ENCODE measurements around the gene PTPRM. TPM values are rescaled to one million over a fixed set of nuclear protein-coding genes. Genes with fewer than 3 reads are reported as not detected.

Gene PTPRM
- total RNA-seq, 1 experiment from 2014 or later, result 11.1 TPM

DNA sequence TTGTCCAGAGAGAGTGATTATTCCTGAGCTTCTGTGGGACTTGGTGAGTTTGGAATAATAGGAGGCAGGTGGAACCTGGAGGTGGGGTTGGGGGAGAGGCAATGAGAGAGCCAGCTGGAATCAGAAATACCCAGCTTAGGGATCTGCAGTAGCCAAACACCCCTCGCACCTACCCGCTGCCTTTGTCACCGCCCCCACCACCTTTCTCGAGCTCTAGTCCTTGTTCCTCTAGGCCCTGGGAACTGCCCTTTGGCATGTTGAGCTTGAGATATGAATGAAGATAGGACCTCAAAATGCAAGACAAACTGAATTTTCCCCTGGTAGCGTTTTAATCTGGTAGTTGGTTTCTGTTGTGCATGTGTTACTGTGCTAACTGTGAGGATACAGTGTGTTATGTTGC is 242.9 kb downstream of the PTPRM start (continued):
- TF ChIP-seq SMAD4 (CRISPR knock-in tag; IDR thresholded peaks at IDR 0.05), result no peak
- no peak for TF ChIP-seq NFE2L1 (CRISPR knock-in tag; IDR thresholded peaks at IDR 0.05)
- TF ChIP-seq, protein P1, sequence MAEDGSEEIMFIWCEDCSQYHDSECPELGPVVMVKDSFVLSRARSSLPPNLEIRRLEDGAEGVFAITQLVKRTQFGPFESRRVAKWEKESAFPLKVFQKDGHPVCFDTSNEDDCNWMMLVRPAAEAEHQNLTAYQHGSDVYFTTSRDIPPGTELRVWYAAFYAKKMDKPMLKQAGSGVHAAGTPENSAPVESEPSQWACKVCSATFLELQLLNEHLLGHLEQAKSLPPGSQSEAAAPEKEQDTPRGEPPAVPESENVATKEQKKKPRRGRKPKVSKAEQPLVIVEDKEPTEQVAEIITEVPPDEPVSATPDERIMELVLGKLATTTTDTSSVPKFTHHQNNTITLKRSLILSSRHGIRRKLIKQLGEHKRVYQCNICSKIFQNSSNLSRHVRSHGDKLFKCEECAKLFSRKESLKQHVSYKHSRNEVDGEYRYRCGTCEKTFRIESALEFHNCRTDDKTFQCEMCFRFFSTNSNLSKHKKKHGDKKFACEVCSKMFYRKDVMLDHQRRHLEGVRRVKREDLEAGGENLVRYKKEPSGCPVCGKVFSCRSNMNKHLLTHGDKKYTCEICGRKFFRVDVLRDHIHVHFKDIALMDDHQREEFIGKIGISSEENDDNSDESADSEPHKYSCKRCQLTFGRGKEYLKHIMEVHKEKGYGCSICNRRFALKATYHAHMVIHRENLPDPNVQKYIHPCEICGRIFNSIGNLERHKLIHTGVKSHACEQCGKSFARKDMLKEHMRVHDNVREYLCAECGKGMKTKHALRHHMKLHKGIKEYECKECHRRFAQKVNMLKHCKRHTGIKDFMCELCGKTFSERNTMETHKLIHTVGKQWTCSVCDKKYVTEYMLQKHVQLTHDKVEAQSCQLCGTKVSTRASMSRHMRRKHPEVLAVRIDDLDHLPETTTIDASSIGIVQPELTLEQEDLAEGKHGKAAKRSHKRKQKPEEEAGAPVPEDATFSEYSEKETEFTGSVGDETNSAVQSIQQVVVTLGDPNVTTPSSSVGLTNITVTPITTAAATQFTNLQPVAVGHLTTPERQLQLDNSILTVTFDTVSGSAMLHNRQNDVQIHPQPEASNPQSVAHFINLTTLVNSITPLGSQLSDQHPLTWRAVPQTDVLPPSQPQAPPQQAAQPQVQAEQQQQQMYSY (CRISPR knock-in tag; IDR thresholded peaks at IDR 0.05), result no peak
- TF ChIP-seq NFATC4 (CRISPR knock-in tag; IDR thresholded peaks at IDR 0.05), result no peak
- TF ChIP-seq, protein P2, sequence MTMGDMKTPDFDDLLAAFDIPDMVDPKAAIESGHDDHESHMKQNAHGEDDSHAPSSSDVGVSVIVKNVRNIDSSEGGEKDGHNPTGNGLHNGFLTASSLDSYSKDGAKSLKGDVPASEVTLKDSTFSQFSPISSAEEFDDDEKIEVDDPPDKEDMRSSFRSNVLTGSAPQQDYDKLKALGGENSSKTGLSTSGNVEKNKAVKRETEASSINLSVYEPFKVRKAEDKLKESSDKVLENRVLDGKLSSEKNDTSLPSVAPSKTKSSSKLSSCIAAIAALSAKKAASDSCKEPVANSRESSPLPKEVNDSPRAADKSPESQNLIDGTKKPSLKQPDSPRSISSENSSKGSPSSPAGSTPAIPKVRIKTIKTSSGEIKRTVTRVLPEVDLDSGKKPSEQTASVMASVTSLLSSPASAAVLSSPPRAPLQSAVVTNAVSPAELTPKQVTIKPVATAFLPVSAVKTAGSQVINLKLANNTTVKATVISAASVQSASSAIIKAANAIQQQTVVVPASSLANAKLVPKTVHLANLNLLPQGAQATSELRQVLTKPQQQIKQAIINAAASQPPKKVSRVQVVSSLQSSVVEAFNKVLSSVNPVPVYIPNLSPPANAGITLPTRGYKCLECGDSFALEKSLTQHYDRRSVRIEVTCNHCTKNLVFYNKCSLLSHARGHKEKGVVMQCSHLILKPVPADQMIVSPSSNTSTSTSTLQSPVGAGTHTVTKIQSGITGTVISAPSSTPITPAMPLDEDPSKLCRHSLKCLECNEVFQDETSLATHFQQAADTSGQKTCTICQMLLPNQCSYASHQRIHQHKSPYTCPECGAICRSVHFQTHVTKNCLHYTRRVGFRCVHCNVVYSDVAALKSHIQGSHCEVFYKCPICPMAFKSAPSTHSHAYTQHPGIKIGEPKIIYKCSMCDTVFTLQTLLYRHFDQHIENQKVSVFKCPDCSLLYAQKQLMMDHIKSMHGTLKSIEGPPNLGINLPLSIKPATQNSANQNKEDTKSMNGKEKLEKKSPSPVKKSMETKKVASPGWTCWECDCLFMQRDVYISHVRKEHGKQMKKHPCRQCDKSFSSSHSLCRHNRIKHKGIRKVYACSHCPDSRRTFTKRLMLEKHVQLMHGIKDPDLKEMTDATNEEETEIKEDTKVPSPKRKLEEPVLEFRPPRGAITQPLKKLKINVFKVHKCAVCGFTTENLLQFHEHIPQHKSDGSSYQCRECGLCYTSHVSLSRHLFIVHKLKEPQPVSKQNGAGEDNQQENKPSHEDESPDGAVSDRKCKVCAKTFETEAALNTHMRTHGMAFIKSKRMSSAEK (CRISPR knock-in tag; IDR thresholded peaks at IDR 0.05; ENCODE audit: borderline replicate concordance), result no peak
- TF ChIP-seq, protein P3, sequence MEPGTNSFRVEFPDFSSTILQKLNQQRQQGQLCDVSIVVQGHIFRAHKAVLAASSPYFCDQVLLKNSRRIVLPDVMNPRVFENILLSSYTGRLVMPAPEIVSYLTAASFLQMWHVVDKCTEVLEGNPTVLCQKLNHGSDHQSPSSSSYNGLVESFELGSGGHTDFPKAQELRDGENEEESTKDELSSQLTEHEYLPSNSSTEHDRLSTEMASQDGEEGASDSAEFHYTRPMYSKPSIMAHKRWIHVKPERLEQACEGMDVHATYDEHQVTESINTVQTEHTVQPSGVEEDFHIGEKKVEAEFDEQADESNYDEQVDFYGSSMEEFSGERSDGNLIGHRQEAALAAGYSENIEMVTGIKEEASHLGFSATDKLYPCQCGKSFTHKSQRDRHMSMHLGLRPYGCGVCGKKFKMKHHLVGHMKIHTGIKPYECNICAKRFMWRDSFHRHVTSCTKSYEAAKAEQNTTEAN (CRISPR knock-in tag; IDR thresholded peaks at IDR 0.05), result no peak

DNA sequence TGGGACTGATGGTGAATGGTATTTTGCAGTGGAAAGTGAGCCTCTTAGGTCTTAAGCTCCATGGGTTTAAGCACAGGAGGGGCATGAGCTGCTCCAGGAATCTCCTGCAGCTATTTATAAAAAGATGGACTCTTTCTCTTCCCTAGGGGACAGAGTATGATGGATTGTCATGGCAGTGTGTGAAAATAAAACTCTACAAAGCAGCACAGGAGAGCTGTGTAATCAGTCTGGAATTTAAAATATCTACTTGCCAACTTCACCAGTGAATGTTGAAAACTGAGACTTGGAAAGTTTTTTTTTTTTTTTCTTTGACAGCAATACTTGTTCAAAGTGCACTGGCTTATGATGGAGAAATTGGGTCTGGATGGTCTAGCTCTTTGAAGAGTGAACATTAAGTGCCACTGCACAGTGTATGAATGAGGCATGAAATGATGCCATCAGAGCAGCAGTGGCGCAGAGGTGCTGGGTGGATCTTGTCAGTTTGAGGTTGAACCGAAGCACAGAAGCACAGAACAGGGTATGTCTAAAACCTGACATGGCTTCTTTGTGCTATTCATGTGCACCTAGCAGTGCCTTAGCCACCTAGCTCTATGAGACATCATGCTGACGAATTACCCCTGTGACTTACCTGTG is 245.4 kb downstream of the PTPRM start:
- Mint-ChIP-seq H3K4me1 (peaks cover 23% of the 10 kb centered on the region), H3K27me3 (ENCODE audit: low read depth) (no peaks in the 10 kb centered on the region; the same call in 1 of the 2 replicates), H3K9me3 (peaks cover 34% of the 10 kb centered on the region), H3K27ac (no peak overlapping the region), H3K36me3 (peaks cover 24% of the 10 kb centered on the region), H3K4me3 (no peak overlapping the region)
- ChIA-PET POLR2A (interaction anchor here (0.7 kb wide), 1 partner anchor 794 kb away, joined by 4 read pairs; no protein-coding TSS in a partner anchor), CTCF (interaction anchor here (1.3 kb wide), 1 partner anchor 23 kb away, joined by 3 read pairs; no protein-coding TSS in a partner anchor)
- ATAC-seq (no peak), DNase-seq (ENCODE audit: low spot score) (no peak)
- TF ChIP-seq TCF7 (CRISPR knock-in tag; IDR thresholded peaks at IDR 0.05; ENCODE audit: low read depth) (no peak), ETV6 (CRISPR knock-in tag; IDR thresholded peaks at IDR 0.05) (no peak), TEAD1 (CRISPR knock-in tag; IDR thresholded peaks at IDR 0.05) (no peak), JAZF1 (CRISPR knock-in tag; IDR thresholded peaks at IDR 0.05) (no peak)
- TF ChIP-seq, protein P4, sequence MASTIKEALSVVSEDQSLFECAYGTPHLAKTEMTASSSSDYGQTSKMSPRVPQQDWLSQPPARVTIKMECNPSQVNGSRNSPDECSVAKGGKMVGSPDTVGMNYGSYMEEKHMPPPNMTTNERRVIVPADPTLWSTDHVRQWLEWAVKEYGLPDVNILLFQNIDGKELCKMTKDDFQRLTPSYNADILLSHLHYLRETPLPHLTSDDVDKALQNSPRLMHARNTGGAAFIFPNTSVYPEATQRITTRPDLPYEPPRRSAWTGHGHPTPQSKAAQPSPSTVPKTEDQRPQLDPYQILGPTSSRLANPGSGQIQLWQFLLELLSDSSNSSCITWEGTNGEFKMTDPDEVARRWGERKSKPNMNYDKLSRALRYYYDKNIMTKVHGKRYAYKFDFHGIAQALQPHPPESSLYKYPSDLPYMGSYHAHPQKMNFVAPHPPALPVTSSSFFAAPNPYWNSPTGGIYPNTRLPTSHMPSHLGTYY (CRISPR knock-in tag; IDR thresholded peaks at IDR 0.05), result no peak

DNA sequence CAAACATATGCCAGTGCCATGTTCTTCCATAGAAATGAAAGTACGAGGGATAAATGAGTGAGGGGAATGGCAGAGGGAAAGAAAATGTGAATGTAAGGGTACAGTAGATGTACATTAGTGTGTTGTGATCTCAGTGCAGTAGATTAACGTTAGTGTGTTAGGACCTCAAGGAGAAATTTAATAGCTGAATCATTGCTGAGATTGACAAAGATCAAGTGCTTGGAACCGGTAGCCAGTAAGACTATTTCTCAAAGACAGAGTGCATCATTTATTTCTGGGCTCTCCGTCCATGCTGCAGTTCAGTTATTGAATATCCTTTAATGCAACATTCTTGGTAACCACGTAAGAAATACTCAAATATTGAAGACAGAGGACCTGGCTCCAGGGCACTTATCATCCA is 246.0 kb downstream of the PTPRM start:
- CTCF ChIA-PET, result no interaction called here
- Mint-ChIP-seq H3K4me1 (peaks cover 19% of the 10 kb centered on the region), H3K27me3 (ENCODE audit: low read depth) (no peaks in the 10 kb centered on the region; the same call in 1 of the 2 replicates), H3K9me3 (peaks cover 34% of the 10 kb centered on the region), H3K36me3 (peaks cover 24% of the 10 kb centered on the region), H3K4me3 (no peak overlapping the region), H3K27ac (no peak overlapping the region)
- ATAC-seq (no peak), DNase-seq (ENCODE audit: low spot score) (no peak)
- POLR2A ChIA-PET, result no interaction called here
- TF ChIP-seq ZNF219 (CRISPR knock-in tag; IDR thresholded peaks at IDR 0.05; ENCODE audit: borderline replicate concordance) (no peak), ATF1 (CRISPR knock-in tag; IDR thresholded peaks at IDR 0.05) (no peak), JUN (CRISPR knock-in tag; IDR thresholded peaks at IDR 0.05) (no peak), CREM (CRISPR knock-in tag; IDR thresholded peaks at IDR 0.05) (no peak), MXD4 (CRISPR knock-in tag; IDR thresholded peaks at IDR 0.05; ENCODE audit: borderline replicate concordance) (no peak), TP53 (CRISPR knock-in tag; IDR thresholded peaks at IDR 0.05) (no peak), EMX1 (CRISPR knock-in tag; IDR thresholded peaks at IDR 0.05) (no peak), ZNF138 (CRISPR knock-in tag; conservative IDR thresholded peaks at IDR 0.05) (no peak), ELF4 (CRISPR knock-in tag; IDR thresholded peaks at IDR 0.05; ENCODE audit: low read depth) (no peak), NFE2L1 (CRISPR knock-in tag; IDR thresholded peaks at IDR 0.05) (no peak)
- TF ChIP-seq, protein P5, sequence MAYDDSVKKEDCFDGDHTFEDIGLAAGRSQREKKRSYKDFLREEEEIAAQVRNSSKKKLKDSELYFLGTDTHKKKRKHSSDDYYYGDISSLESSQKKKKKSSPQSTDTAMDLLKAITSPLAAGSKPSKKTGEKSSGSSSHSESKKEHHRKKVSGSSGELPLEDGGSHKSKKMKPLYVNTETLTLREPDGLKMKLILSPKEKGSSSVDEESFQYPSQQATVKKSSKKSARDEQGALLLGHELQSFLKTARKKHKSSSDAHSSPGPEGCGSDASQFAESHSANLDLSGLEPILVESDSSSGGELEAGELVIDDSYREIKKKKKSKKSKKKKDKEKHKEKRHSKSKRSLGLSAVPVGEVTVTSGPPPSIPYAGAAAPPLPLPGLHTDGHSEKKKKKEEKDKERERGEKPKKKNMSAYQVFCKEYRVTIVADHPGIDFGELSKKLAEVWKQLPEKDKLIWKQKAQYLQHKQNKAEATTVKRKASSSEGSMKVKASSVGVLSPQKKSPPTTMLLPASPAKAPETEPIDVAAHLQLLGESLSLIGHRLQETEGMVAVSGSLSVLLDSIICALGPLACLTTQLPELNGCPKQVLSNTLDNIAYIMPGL (CRISPR knock-in tag; IDR thresholded peaks at IDR 0.05), result no peak
